Left ventricle myocardium inferior (tissue), 1 donor: ENCODE data around the gene PSMC3. TPM values are rescaled to one million over a fixed set of nuclear protein-coding genes. Genes with fewer than 3 reads are reported as not detected.
A peak's percentile ranks its signal among the peaks of the same experiment; 100 is the strongest.

Source experiments
- DNase-seq: peaks from one replicate; pipeline ENCODE4 v3.0.0-alpha.2; 2020
- H3K27ac ChIP-seq: fragments of 200-600 bp; replicated peaks from 2 replicates; pipeline ENCODE4 v1.8.0; 2021
- H3K27me3 ChIP-seq: fragments of 200-600 bp; 2 replicates; pipeline ENCODE4 v1.8.0; 2021; ENCODE audit warnings: low read depth
- H3K36me3 ChIP-seq: fragments of 200-600 bp; 2 replicates; pipeline ENCODE4 v1.8.0; 2021
- H3K4me1 ChIP-seq: fragments of 200-600 bp; 2 replicates; pipeline ENCODE4 v1.8.0; 2021
- H3K4me3 ChIP-seq: fragments of 200-600 bp; 2 replicates; pipeline ENCODE4 v1.8.0; 2021; ENCODE audit warnings: mild to moderate bottlenecking, moderate library complexity
- H3K9me3 ChIP-seq: fragments of 200-600 bp; replicated peaks from 2 replicates; pipeline ENCODE4 v1.8.0; 2021
- intact Hi-C: fragments of 100-400 bp; cut with micrococcal nuclease; formaldehyde crosslinking; loops from one replicate; pipeline ENCODE4 v1.11.0; 2022
- total RNA-seq: library from RNA; stranded (reverse); fragmentation: NEBNext Ultra II Directional; extraction: Animal tissue kit (Norgen Biotek cat#: 25700); gene quantifications from one replicate; pipeline ENCODE4 v1.2.1, GENCODE V29; 2021
- TF ChIP-seq, protein P1 (sequence below): fragments of 200-600 bp; IDR thresholded peaks from 2 replicates; pipeline ENCODE4 v1.8.0; 2021; ENCODE audit warnings: antibody characterized with exemption, mild to moderate bottlenecking, borderline replicate concordance
- donor health status: DM: no; HTN: yes; CAD: no; lungs with severe emphysema.

PSMC3 gene
- total RNA-seq, 1 donor from 2014 or later = 146 TPM

DNA sequence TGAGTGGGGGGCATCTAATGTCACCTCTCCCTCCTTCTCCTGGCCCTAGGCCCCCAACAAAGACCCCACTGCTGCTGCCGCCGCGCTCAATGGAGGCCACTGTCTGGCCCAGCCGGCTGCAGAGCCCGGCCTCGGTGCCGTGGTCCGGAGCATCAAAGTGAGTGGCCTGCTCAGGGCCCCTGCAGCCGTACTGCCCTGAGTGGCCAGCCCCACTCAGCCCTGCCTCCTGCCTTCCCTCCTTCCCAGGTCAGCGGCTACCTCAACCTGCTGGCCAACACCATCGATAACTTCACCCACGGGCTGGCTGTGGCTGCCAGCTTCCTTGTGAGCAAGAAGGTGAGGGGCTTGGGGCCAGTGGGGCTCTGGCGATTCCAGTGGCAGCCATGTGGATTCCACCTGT lies 12.9 kb downstream of the PSMC3 start:
- DNase-seq = no peak
- H3K4me3 ChIP-seq = no peak overlapping the region
- peaks cover 64% of the 10 kb centered on the region for H3K36me3 ChIP-seq
- peak overlapping the region; percentile 91 for H3K27ac ChIP-seq
- no peaks in the 10 kb centered on the region for H3K9me3 ChIP-seq
- intact Hi-C loops = no loop called here
- TF ChIP-seq, protein P1, sequence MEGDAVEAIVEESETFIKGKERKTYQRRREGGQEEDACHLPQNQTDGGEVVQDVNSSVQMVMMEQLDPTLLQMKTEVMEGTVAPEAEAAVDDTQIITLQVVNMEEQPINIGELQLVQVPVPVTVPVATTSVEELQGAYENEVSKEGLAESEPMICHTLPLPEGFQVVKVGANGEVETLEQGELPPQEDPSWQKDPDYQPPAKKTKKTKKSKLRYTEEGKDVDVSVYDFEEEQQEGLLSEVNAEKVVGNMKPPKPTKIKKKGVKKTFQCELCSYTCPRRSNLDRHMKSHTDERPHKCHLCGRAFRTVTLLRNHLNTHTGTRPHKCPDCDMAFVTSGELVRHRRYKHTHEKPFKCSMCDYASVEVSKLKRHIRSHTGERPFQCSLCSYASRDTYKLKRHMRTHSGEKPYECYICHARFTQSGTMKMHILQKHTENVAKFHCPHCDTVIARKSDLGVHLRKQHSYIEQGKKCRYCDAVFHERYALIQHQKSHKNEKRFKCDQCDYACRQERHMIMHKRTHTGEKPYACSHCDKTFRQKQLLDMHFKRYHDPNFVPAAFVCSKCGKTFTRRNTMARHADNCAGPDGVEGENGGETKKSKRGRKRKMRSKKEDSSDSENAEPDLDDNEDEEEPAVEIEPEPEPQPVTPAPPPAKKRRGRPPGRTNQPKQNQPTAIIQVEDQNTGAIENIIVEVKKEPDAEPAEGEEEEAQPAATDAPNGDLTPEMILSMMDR = no peak
- H3K27me3 ChIP-seq = no peaks in the 10 kb centered on the region
- H3K4me1 ChIP-seq = peaks cover 77% of the 10 kb centered on the region

DNA sequence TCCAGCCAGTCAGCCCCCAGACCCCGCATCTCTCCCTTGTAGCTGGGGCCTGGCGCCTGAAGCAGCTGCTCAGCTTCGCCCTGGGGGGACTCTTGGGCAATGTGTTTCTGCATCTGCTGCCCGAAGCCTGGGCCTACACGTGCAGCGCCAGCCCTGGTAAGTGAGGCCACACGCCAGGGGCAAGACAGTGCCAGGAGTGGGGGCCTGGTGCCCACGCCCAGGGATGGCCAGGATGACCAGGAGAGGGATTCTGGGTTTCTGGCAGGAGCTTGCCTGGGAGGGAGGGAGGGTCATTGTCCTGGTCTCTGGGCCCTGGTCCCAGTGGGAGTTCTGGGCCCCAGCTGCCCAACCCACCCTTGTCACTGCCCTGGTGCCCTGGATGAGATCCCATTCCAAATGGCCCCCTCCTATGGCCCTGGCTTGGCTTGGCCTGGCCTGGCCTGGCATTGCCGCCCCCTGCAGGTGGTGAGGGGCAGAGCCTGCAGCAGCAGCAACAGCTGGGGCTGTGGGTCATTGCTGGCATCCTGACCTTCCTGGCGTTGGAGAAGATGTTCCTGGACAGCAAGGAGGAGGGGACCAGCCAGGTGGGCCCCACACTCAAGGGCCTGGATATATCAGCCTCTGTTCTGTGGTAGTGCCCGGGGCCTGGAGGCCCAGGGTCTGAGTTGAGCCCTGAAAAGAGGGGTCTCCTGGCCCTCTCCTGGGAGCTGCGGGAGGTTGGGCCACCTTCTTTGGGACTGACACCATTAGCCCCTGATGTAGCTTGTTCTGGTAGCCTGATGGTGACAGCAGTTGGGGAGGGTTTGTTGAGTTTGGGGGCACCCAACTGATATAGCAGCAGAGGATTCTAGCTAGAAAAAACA lies 14.1 kb downstream of the PSMC3 start:
- no peak overlapping the region for H3K4me3 ChIP-seq

GRCh38 chr11:47410370-47411264 lies 15.6 kb downstream of the PSMC3 start:
- Histone ChIP-seq H3K4me1 (peaks cover 72% of the 10 kb centered on the region), H3K9me3 (no peaks in the 10 kb centered on the region), H3K27me3 (no peaks in the 10 kb centered on the region), H3K36me3 (peaks cover 53% of the 10 kb centered on the region), H3K27ac (peak overlapping the region; percentile 99), H3K4me3 (peak overlapping the region; percentile 87)
- intact Hi-C loops = no loop called here
- no peak for DNase-seq
- TF ChIP-seq, protein P1 = no peak

More for the DNA sequence above, 14.1 kb downstream of the PSMC3 start:
- H3K27ac ChIP-seq = peak overlapping the region; percentile 15
- TF ChIP-seq, protein P1 = peak; percentile 74
- no peaks in the 10 kb centered on the region for H3K27me3 ChIP-seq
- DNase-seq = peak; percentile 42
- intact Hi-C loops = no loop called here
- H3K9me3 ChIP-seq = no peaks in the 10 kb centered on the region
- H3K4me1 ChIP-seq = peaks cover 80% of the 10 kb centered on the region
- peaks cover 53% of the 10 kb centered on the region for H3K36me3 ChIP-seq

DNA sequence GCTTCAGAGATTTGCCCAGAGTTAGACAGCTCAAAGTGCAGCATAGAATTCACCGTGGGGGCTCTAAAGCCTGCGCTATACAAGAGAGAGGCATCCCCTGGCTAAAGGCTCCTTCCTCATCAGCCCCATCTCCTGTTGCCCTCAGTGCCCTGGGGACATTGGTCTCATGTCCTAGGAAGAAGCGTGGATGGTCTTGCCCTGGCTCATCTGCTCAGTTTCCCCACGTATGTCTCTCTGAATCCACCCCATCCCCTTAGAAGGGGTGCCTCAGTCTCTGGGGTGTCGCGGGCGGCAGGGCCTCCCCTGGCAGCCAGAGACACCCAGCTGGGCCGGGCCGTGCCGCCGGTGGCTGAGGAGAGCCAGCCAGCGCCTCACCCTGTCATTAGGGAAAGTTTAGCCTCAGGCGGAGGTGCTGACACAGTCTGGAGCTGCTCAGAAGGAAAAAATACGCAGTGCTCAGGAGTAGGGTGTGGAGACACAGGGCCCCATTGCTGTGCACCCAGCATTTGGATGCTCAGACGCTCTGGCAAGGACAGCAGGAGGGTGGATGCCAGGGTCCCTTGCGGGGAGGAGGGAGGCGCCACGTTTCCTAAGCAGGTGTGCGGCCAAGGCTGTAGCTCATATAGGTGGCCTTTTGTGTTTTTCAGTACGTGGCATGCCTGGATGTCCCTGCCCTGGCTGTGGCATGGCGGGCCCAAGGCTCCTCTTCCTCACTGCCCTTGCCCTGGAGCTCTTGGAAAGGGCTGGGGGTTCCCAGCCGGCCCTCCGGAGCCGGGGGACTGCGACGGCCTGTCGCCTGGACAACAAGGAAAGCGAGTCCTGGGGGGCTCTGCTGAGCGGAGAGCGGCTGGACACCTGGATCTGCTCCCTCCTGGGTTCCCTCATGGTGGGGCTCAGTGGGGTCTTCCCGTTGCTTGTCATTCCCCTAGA lies 16.5 kb downstream of the PSMC3 start:
- Histone ChIP-seq H3K36me3 (peaks cover 44% of the 10 kb centered on the region), H3K4me3 (peak overlapping the region; percentile 87), H3K4me1 (peaks cover 63% of the 10 kb centered on the region), H3K27me3 (no peaks in the 10 kb centered on the region), H3K27ac (peak overlapping the region; percentile 99), H3K9me3 (no peaks in the 10 kb centered on the region)
- DNase-seq = no peak
- intact Hi-C loops = no loop called here
- TF ChIP-seq, protein P1 = no peak
